H7 (cell line): ENCODE results near the gene SHANK3. TPM values are rescaled to one million over a fixed set of nuclear protein-coding genes. Genes with fewer than 3 reads are reported as not detected.

Experiments
- DNase-seq: peaks from one replicate; pipeline ENCODE4 v3.0.0; 2012
- H3K27me3 ChIP-seq: 2 replicates; pipeline ENCODE4 v1.6.0; 2011; ENCODE audit warnings: mild to moderate bottlenecking, low read length; ENCODE audit not compliant: control insufficient read depth, insufficient read depth
- H3K36me3 ChIP-seq: replicated peaks from 2 replicates; pipeline ENCODE4 v1.5.1; 2011; ENCODE audit warnings: low read length; ENCODE audit not compliant: control insufficient read depth, insufficient read depth
- H3K4me3 ChIP-seq: 2 replicates; pipeline ENCODE4 v1.5.1; 2011; ENCODE audit warnings: low read depth, mild to moderate bottlenecking, control low read depth, low read length, moderate library complexity; ENCODE audit not compliant: insufficient read depth
- total RNA-seq: library from RNA; depleted of rRNA; stranded (reverse); fragments of >200 nt; shearing (Covaris generic); gene quantifications from 2 replicates; pipeline ENCODE4 v1.2.3, GENCODE V29; 2014

The SHANK3 gene
- total RNA-seq, 1 experiment from 2014 or later, result 1.8 TPM

DNA sequence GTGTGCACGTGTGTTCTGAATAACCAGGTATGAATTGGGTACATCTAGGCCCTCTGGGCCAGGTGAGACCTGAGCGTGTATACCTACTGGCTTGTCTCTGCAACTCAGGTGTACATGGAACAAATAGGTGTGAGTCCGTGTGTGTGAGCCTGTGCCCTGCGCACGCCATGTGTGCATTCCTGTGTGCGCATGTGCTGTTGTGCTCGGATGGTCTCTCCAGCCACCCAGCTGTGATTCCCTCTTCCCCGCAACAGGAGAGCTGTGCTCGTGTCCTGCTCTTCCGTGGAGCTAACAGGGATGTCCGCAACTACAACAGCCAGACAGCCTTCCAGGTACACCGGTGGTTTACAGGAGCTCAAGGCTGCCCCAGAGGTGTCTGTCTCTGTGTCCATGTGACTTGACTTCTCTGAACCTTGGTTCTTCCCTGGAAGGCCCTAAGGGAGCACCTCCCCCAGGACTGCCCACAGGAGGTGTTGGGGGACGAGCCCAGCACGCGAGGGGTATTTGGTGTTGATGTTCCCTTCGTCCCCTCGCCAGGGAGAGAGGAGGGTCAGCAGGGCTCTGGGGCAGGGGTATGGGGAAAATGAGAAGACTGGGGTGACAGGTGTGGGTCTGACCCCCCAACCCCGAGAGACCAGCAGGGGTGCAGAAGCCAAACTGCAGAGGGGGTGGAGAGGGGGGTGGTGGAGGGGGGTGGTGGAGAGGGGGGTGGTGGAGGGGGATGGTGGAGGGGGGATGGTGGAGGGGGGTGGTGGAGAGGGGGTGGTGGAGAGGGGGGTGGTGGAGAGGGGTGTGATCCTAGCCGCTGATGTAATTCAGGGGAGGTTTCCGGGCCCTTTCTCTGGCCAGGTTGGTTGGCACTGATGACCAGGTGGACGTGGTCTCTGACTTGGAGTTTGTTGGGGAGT is 10.7 kb downstream of the SHANK3 start:
- peak; percentile 78 for DNase-seq
- Histone ChIP-seq H3K4me3 (no peak overlapping the region), H3K27me3 (no peaks in the 10 kb centered on the region), H3K36me3 (no peaks in the 10 kb centered on the region)

DNA sequence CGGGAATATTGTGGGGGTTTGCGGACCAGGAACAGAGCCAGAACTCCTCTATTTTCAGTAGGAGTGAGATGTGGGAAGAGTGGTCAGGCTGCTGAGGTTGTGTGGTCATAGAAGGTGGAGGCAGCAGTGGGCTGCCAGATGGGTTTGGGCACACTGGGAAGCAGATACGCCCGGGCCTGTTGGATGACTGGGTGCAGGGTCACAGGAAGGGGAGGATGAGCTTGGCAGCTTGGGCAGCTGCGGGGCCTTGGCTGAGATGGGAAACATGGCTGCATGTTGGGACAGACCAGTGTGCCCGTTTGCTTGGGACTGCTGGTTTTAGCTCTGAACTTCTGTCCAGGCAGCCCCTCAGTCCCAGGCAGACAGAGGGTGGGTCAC is 11.4 kb downstream of the SHANK3 start:
- Histone ChIP-seq H3K36me3 (no peaks in the 10 kb centered on the region), H3K4me3 (no peak overlapping the region), H3K27me3 (no peaks in the 10 kb centered on the region)
- no peak for DNase-seq

DNA sequence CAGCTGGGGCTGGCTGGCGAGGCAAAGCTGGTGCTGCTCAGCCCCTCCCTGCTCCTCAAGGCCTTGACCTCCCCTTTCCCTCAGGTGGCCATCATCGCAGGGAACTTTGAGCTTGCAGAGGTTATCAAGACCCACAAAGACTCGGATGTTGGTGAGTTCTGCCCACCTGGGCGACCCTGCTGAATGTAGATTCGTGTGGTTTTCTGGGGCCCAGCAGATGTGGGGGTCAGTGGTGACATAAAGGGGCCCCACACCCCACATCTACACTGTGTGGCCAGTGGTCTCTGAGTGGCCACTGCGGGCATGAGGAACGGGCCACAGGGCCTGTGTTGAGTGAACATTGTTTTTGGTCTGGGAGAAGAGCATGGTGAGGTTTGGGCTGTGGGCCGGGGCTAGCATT is 11.9 kb downstream of the SHANK3 start:
- DNase-seq, result peak; percentile 44
- H3K36me3 ChIP-seq, result no peaks in the 10 kb centered on the region
- no peak overlapping the region for H3K4me3 ChIP-seq
- H3K27me3 ChIP-seq, result no peaks in the 10 kb centered on the region

- Histone ChIP-seq H3K36me3 (no peaks in the 10 kb centered on the region), H3K27me3 (no peaks in the 10 kb centered on the region), H3K4me3 (no peak overlapping the region)
- no peak for DNase-seq
Measured at GRCh38 chr22:50684986-50685385, 12.4 kb downstream of the SHANK3 start.

DNA sequence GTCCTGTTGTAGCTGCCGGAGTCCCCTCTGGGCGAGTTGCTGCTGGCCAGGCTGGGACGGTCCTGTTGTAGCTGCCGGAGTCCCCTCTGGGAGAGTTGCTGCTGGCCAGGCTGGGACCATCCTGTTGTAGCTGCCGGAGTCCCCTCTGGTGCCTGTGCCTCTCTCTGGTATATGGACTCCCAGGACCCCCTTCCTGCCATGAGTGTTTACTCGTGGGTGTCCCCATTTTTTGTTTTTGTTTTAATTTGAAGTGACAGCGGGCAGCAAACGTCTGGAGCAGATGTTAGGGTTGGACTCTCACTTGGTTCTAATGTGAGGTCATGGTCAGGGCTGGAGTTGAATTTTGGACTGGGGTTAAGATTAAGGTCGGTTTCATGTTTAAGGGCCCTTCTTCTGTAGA is 14.2 kb downstream of the SHANK3 start:
- H3K4me3 ChIP-seq, result no peak overlapping the region
- H3K27me3 ChIP-seq, result no peaks in the 10 kb centered on the region
- no peaks in the 10 kb centered on the region for H3K36me3 ChIP-seq
- DNase-seq, result no peak

- no peaks in the 10 kb centered on the region for H3K27me3 ChIP-seq
- DNase-seq, result no peak
- H3K36me3 ChIP-seq, result no peaks in the 10 kb centered on the region
- no peak overlapping the region for H3K4me3 ChIP-seq
Measured at GRCh38 chr22:50687829-50688228, 15.2 kb downstream of the SHANK3 start.

DNA sequence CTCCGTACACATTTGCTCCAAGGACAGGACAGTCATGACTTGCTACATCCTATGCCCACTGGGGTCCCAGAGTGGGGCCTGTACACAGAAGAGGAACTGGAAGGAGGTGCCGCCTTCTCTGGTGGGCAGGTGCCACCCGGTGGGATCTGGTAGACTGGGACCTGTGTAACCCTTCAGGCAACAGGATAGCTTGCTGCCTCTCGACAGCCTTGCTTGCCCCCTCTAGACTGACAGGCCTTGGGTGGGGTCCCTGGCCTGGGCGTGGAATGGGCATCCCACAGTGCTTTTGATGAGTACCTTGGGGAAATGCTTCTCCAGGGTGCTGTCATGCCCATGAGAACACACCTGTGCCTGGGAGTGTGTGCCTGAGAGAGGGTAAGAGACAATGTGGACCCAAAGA is 15.8 kb downstream of the SHANK3 start:
- no peaks in the 10 kb centered on the region for H3K36me3 ChIP-seq
- no peak overlapping the region for H3K4me3 ChIP-seq
- no peak for DNase-seq
- H3K27me3 ChIP-seq, result no peaks in the 10 kb centered on the region

- Histone ChIP-seq H3K4me3 (no peak overlapping the region), H3K27me3 (peaks cover 1% of the 10 kb centered on the region; the same call in 1 of the 2 replicates), H3K36me3 (no peaks in the 10 kb centered on the region)
- DNase-seq, result peak; percentile 72
Measured at GRCh38 chr22:50691521-50691920, 18.9 kb downstream of the SHANK3 start.

DNA sequence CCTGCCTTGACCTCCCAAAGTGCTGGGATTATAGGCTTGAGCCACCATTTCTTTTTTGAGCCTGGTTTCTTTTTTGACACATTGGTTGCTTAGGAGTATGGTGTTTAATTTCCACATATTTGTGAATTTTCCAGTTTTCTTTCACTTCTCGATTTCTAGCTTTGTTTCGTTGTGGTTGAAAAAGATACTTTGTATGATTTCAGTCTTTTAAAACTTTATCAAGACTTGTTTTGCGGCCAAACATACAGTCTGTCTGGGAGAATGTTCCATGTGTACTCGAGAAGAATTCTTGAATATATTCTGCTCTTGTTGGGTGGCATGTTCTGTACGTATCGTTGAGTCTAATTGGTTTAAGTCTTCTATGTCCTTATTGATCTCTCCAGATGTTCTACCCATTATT is 20.8 kb downstream of the SHANK3 start:
- peaks cover 16% of the 10 kb centered on the region for H3K27me3 ChIP-seq
- H3K4me3 ChIP-seq, result no peak overlapping the region
- no peaks in the 10 kb centered on the region for H3K36me3 ChIP-seq
- no peak for DNase-seq

DNA sequence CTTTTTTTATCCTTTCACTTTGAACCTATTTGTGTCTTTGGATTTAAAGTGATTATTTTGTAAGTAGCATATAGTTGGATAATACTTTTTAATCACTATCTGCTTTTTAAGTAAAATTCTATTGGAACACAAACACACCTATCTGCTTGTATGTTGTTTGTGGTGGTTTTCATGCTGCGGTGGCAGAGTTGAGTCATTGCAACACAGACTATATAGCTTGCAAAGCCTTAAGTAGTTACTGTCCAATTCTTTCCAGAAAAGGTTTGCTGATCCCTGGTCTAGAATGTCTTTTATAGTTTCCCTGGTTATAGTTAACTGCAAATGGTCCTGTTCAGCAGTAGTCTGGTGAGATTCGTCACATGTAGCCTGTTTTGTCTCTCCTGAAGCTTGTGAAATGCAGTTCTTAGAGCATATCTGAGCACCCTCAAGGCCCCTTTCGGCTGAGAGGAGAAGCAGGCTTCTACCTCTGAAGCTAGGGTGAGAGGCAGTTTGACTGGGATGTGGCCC is 21.5 kb downstream of the SHANK3 start:
- Histone ChIP-seq H3K4me3 (no peak overlapping the region), H3K36me3 (no peaks in the 10 kb centered on the region), H3K27me3 (peaks cover 21% of the 10 kb centered on the region)
- DNase-seq, result no peak

DNA sequence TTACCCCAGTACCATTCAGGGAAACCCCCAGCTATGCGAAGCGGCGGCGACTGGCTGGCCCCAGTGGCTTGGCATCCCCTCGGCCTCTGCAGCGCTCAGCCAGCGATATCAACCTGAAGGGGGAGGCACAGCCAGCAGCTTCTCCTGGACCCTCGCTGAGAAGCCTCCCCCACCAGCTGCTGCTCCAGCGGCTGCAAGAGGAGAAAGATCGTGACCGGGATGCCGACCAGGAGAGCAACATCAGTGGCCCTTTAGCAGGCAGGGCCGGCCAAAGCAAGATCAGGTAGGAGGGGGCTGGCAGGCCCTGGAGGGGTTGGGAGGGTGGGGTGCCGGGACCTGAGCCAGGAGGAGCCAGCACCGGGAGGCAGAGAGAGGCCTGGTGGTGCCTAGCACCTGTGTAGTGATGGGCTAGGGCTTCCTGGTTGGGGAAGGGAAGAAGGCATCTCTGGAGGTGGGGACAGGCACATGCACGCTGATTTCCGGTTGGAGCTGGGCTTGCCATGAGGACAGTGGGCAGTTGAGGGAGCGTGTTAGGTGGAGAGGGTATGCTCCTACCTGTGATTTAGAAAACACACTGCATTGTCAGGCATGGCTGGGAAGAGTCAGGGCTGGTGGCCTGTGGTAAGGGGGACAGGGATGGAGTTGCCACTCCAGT is 22.3 kb downstream of the SHANK3 start:
- Histone ChIP-seq H3K27me3 (peaks cover 21% of the 10 kb centered on the region), H3K36me3 (no peaks in the 10 kb centered on the region), H3K4me3 (no peak overlapping the region)
- DNase-seq, result no peak

GRCh38 chr22:50695421-50696250 is 23.0 kb downstream of the SHANK3 start:
- no peak overlapping the region for H3K4me3 ChIP-seq
- peaks cover 21% of the 10 kb centered on the region for H3K27me3 ChIP-seq
- no peak for DNase-seq

GRCh38 chr22:50696251-50696798 is 23.7 kb downstream of the SHANK3 start:
- no peak for DNase-seq
- Histone ChIP-seq H3K27me3 (peaks cover 21% of the 10 kb centered on the region), H3K36me3 (no peaks in the 10 kb centered on the region), H3K4me3 (no peak overlapping the region; the same call in 1 of the 2 replicates)

More at GRCh38 chr22:50695421-50696250, 23.0 kb downstream of the SHANK3 start:
- H3K36me3 ChIP-seq, result no peaks in the 10 kb centered on the region
